NAMALWA (cell line): ENCODE results near the gene UBE2D2.

Experiments used
- DNase-seq: peaks from one replicate; pipeline ENCODE4 v3.0.0-alpha.2; 2015; ENCODE audit warnings: low spot score

UBE2D2 gene

DNA sequence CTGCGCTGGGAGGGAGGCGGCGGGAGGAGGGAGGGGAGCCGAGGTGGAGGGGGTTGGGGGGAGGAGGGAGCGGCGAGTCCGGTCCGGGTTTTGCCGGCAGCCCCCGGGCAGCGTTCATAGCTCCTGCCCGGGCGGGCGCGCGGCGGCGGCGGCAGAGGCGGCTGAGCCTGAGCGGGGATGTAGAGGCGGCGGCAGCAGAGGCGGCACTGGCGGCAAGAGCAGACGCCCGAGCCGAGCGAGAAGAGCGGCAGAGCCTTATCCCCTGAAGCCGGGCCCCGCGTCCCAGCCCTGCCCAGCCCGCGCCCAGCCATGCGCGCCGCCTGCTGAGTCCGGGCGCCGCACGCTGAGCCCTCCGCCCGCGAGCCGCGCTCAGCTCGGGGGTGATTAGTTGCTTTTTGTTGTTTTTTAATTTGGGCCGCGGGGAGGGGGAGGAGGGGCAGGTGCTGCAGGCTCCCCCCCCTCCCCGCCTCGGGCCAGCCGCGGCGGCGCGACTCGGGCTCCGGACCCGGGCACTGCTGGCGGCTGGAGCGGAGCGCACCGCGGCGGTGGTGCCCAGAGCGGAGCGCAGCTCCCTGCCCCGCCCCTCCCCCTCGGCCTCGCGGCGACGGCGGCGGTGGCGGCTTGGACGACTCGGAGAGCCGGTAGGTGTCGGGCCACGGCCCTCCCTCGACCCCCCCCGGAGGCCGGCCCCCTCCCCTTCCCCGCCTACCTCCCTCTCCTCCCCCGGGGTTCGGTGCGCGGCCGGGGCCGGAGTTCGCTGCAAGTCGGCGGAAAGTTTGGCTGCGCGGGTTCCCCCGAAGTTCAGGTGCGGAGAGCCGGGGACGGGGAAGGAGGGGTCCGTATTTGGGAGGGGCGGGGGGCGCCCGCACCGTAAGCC, 87.3 kb downstream of the UBE2D2 start, which contains the start of gene CXXC5:
CXXC5 (plus strand) TSS at position 145 of the 877 bp plus-strand sequence. CDS start 32,175 bp downstream, outside the sequence.
- DNase-seq: peak; percentile 80

GRCh38 chr5:139649082-139649991, 88.2 kb downstream of the UBE2D2 start:
- peak; percentile 63 for DNase-seq

DNA sequence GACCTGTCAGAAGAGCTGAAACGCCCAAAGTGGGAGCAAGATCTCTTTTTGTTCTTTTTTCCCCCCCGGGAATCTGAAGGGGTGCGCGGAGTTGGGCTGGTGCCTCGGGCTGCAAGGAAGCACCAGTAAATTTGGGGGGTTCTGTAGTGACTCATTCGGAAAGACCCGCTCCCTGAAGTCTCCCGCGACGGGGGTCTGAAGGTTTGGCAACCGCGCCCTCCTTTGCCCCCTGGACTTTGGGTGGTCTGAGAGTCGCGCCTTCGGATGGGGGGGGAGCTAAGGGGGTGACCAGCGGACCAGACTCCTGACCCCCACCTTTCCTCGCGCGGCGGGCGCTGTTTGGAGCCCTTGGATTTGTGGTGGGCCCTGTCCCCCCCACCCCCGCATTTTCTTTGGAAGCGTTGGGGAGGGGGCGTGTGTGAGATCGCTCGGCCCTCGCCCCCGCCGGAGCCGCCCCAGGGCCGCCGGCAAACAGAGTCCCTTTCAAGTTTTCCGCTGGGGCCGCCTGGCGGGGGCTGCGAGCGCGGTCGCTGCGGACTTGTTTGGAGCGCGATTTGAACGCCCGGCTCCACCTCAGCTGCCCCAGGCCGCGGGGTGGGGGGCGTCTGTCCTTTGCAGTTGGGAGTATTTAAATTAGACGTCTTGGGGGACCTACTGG, 89.0 kb downstream of the UBE2D2 start:
- DNase-seq: peak; percentile 73

DNA sequence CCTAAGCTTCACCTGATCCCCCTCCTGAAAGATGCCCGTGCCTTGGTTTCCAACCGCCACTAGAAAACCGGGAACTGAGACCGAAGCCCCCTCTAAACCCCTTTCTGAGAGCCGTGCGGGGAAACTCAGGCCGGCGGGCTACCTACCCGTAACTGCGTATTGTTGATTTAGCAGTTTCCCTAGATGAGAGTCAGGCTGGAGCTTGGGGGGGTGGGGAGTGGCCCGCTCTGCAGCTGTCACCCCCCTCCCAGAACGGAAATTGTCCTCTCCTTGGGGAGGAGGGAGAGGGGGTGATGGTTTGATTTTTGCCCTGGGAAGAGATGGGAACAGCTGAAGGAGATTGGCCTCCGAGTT, 89.5 kb downstream of the UBE2D2 start:
- no peak for DNase-seq

- peak; percentile 49 for DNase-seq
Measured at GRCh38 chr5:139651043-139651834, 90.1 kb downstream of the UBE2D2 start.

- DNase-seq: peak; percentile 89
Measured at GRCh38 chr5:139651853-139652787, 91.0 kb downstream of the UBE2D2 start.

GRCh38 chr5:139652788-139653241, 91.7 kb downstream of the UBE2D2 start:
- peak; percentile 78 for DNase-seq

- no peak for DNase-seq
Measured at GRCh38 chr5:139653616-139654015, 92.5 kb downstream of the UBE2D2 start.

GRCh38 chr5:139654464-139654863, 93.3 kb downstream of the UBE2D2 start:
- peak; percentile 67 for DNase-seq

DNA sequence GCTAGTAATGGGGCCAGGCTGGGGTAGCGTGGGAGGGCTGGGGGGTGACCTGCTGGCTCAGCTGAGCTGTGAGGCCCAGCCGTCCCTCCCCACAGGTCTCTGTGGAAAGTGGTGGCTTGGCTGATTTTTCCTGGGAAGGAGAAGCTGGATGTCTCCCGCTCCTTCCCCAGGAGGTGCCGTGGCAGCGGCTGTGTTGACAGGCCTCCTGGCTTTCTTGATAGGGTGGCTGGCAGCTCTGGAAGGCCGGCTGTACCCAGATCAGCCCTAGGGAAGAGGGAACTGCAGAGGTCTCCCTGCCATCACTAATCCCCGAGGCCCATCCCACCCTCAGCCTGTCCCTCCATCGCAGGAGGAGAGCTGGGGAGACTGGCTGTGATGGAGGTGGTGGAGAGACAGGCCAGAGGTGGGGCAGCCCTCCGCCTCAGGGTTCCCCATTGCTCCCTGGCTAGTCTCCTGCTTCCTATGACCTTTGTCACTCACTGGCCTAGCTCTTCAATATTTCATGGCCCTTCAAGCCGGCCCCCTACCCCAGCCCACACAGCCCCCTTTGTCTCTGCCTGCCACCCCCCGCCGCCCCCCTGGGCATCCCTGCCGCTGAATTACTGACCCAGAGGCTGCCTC, 93.8 kb downstream of the UBE2D2 start:
- DNase-seq: no peak

DNA sequence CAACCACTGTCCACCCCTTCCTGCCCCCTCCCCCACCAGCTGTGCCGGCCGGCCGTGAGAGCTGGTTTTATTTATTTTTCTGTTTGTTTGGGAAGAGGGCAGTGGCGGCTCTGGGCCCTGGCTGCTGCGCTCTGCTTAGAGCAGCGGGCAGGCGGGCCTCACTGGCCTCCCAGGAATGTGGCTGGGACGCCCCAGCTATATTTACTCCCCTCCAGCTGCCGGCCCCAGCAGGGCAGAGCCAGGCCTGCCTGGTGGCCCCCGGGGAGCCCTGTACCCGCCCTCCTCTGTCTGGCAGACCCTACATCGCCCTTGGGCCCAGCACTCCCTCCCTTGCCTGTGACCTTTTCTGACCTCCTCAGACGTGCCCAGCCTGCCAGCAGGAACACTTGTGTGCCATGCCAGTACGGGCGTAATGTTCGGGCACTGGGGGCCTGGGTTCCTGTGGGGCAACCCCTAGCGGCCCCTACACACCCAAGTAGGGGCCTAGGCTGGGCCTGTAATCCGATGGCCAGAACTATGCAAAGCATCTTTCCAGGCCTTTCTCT, 94.7 kb downstream of the UBE2D2 start:
- DNase-seq: no peak

DNA sequence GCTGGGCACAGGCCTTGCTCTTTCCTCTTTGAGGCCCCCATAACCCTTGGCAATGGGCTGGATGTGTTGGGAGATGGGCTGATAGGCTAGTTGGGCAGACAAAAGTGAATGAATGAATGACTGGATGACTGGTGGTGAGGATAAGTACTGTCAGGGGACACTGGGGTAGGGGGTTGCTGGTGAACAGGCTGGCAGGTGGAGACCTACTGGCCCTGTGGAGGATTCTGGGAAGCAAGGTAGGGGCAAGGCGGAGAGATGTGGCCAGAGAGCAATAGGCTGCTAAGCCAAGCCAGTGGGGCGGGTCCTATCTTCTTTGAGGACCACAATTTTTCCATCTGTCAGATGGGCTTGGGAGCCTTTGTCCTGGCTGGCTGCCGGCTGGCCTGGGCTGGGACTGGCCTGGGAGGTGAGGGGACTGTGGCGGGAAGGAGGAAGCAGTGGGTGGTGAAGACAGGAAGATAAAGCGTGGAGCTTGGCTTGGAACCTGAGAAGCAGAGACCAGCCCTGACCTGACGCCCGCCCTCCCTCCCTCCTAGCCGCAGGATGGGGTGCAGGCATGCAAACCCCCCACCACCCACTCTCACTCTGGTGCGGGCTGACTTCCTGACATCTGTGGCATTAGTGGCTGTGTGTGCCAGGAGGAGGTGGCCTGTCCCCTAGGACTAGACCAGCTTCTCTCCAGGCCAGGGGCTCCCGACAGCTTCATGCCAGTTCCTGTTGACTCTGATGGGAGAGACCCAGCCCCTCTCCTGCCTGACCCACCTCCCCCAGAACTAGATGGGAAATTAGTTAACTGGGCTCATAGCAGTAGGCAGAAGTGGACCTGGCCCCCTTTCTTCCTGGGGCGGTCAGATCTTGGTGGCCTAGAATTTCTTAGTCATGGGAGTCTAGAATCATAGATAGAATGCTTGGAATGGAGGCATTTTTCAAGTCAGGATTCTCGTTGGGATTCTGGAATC, 96.5 kb downstream of the UBE2D2 start:
- DNase-seq: no peak

- no peak for DNase-seq
Measured at GRCh38 chr5:139658501-139658927, 97.4 kb downstream of the UBE2D2 start.

DNA sequence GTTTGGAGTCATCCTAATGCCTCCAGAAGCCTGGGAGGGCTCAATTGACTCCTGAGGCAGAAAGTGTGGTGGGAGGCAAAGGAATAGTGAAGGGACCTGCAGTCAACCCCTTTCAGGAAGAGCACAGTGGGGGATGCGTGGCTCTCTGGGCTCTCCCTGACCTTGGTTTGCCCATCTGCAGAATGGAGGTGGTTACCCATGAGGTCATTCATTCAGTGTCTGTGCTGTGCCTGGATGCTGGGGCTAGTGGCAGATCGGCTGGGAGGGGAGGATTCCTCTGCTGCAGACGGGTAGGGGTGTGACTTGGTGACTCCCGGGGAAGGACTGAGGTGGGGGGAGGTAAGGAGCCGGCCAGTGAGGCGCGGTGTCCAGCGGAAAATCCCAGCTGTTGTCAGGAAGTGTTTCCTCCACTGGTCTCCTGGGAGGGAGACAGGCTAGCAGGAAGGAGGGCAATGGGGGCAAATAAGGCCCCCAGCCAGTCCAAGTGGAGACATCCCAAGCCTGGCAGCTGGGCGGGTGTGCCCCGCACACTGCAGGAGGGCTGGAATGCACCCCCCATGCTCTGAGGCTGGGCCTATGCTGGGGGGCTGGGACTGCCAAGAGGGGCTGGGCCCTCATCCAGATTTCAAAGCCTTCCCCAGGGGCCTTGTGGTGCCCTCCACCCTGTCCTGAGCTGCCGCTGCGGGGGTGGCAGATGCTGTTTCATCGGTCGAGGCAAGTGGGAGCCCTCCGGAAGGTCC, 98.0 kb downstream of the UBE2D2 start:
- DNase-seq: peak; percentile 50

- DNase-seq: no peak
Measured at GRCh38 chr5:139659695-139660101, 98.6 kb downstream of the UBE2D2 start.

- no peak for DNase-seq
Measured at GRCh38 chr5:139660105-139660922, 99.2 kb downstream of the UBE2D2 start.
